ENCODE measurements around the gene HECTD4. TPM values are rescaled to one million over a fixed set of nuclear protein-coding genes. Genes with fewer than 3 reads are reported as not detected.

HECTD4 gene
- total RNA-seq, 1 donor = 29.0 TPM

GRCh38 chr12:112325622-112326207 is 56.5 kb downstream of the HECTD4 start:
- Histone ChIP-seq H3K27me3 (ENCODE audit: insufficient read depth, low read length) (no peaks in the 10 kb centered on the region), H3K9me3 (ENCODE audit: low read depth, low read length) (no peaks in the 10 kb centered on the region), H3K4me2 (ENCODE audit: insufficient read depth, low read length) (no peak overlapping the region), H3K27ac (ENCODE audit: low read depth, low read length) (no peak overlapping the region), H3K36me3 (ENCODE audit: insufficient read depth, low read length) (no peaks in the 10 kb centered on the region), H2AFZ (ENCODE audit: low read length) (no peak overlapping the region), H3K4me1 (ENCODE audit: insufficient read depth, low read length) (no peaks in the 10 kb centered on the region), H3K79me2 (ENCODE audit: insufficient read depth, low read length) (peaks cover 50% of the 10 kb centered on the region), H3K4me3 (ENCODE audit: insufficient read depth, low read length) (no peak overlapping the region), H4K20me1 (ENCODE audit: insufficient read depth, low read length) (peaks cover 14% of the 10 kb centered on the region)
- no peak for TF ChIP-seq CTCF (IDR thresholded peaks at IDR 0.05; ENCODE audit: extremely low read depth, low read depth, low read length)
- DNase-seq (ENCODE audit: insufficient read length, low spot score, missing footprints) = no peak

DNA sequence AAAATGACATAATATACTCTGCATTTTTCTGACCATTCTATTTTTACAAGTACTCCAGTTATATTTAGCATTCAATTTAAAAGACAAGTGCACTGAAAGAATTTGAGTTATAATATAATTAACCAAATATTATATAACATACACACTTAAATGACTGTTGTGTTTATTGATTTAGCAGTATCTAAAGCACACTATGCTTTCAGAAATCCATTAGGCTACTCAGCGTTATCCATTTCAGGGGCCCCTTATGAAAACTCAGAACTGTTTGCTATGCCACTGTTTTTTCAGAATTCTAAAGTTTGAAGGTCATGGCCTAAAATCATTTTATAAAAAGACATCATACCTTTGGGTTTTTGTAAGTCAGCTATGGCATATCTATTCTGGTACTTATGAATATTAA is 57.1 kb downstream of the HECTD4 start:
- Histone ChIP-seq H3K4me3 (ENCODE audit: insufficient read depth, low read length) (no peak overlapping the region), H2AFZ (ENCODE audit: low read length) (no peak overlapping the region), H3K4me2 (ENCODE audit: insufficient read depth, low read length) (no peak overlapping the region), H4K20me1 (ENCODE audit: insufficient read depth, low read length) (peaks cover 14% of the 10 kb centered on the region), H3K9me3 (ENCODE audit: low read depth, low read length) (no peaks in the 10 kb centered on the region), H3K79me2 (ENCODE audit: insufficient read depth, low read length) (peaks cover 47% of the 10 kb centered on the region), H3K27ac (ENCODE audit: low read depth, low read length) (no peak overlapping the region), H3K36me3 (ENCODE audit: insufficient read depth, low read length) (no peaks in the 10 kb centered on the region), H3K4me1 (ENCODE audit: insufficient read depth, low read length) (no peaks in the 10 kb centered on the region), H3K27me3 (ENCODE audit: insufficient read depth, low read length) (no peaks in the 10 kb centered on the region)
- no peak for DNase-seq (ENCODE audit: insufficient read length, low spot score, missing footprints)
- no peak for TF ChIP-seq CTCF (IDR thresholded peaks at IDR 0.05; ENCODE audit: extremely low read depth, low read depth, low read length)

DNA sequence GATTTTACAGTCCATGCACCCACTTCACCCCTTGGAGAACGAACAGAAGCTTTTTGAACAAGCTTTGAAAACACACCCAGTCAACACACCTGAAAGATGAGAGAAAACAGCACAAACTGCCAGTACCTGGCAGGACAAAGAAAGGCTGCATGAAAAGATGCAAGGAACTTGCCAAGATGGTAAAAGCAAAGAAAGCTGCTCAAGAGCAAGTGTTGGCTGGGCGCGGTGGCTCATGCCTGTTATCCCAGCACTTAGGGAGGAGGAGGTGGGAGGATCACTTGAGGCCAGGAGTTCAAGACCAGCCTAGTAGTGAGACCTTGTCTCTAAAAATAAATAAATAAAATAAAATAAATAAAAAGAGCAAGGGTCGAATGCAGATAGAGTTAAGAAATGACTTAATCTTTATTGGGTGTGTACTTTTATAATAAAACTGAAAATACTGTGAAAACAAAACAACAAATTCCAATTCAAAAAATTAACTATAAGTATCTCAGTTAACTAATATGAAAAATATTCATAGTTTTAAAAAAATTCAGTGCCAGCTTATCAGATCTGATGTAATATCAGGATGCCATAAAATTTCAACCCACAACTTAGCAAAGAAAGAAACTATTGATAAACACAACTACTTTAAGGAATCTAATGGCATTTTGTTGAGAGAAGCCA is 59.2 kb downstream of the HECTD4 start:
- no peak overlapping the region for H3K27ac ChIP-seq (ENCODE audit: low read depth, low read length)
- peaks cover 43% of the 10 kb centered on the region for H3K79me2 ChIP-seq (ENCODE audit: insufficient read depth, low read length)
- no peak overlapping the region for H3K4me2 ChIP-seq (ENCODE audit: insufficient read depth, low read length)
- no peaks in the 10 kb centered on the region for H3K36me3 ChIP-seq (ENCODE audit: insufficient read depth, low read length)
- peaks cover 14% of the 10 kb centered on the region for H4K20me1 ChIP-seq (ENCODE audit: insufficient read depth, low read length)
- no peak for DNase-seq (ENCODE audit: insufficient read length, low spot score, missing footprints)
- no peaks in the 10 kb centered on the region for H3K9me3 ChIP-seq (ENCODE audit: low read depth, low read length)
- no peak for TF ChIP-seq CTCF (IDR thresholded peaks at IDR 0.05; ENCODE audit: extremely low read depth, low read depth, low read length)
- H3K4me1 ChIP-seq (ENCODE audit: insufficient read depth, low read length) = no peaks in the 10 kb centered on the region
- H3K27me3 ChIP-seq (ENCODE audit: insufficient read depth, low read length) = no peaks in the 10 kb centered on the region
- H3K4me3 ChIP-seq (ENCODE audit: insufficient read depth, low read length) = no peak overlapping the region
- H2AFZ ChIP-seq (ENCODE audit: low read length) = no peak overlapping the region

GRCh38 chr12:112322441-112322840 is 59.8 kb downstream of the HECTD4 start:
- Histone ChIP-seq H3K4me1 (ENCODE audit: insufficient read depth, low read length) (no peaks in the 10 kb centered on the region), H3K4me2 (ENCODE audit: insufficient read depth, low read length) (no peak overlapping the region), H3K27ac (ENCODE audit: low read depth, low read length) (no peak overlapping the region), H3K27me3 (ENCODE audit: insufficient read depth, low read length) (no peaks in the 10 kb centered on the region), H3K4me3 (ENCODE audit: insufficient read depth, low read length) (no peak overlapping the region), H3K9me3 (ENCODE audit: low read depth, low read length) (no peaks in the 10 kb centered on the region), H2AFZ (ENCODE audit: low read length) (no peak overlapping the region), H3K79me2 (ENCODE audit: insufficient read depth, low read length) (peaks cover 39% of the 10 kb centered on the region), H3K36me3 (ENCODE audit: insufficient read depth, low read length) (no peaks in the 10 kb centered on the region), H4K20me1 (ENCODE audit: insufficient read depth, low read length) (peaks cover 14% of the 10 kb centered on the region)
- TF ChIP-seq CTCF (IDR thresholded peaks at IDR 0.05; ENCODE audit: extremely low read depth, low read depth, low read length) = no peak
- DNase-seq (ENCODE audit: insufficient read length, low spot score, missing footprints) = no peak
